Hematopoietic multipotent progenitor cell treated with erythropoietin and hydrocortisone succinate and interleukin-3 and kit ligand, for 8 days (in vitro differentiated cells): Measurements from ENCODE around the gene NELL2.
"Not testable (repeated sequence)": the region's sequence is repeated elsewhere in the genome, so short reads cannot be mapped to it uniquely, and the experiment has no call there.

Experiments
- DNase-seq: peaks from one replicate; pipeline ENCODE4 v3.0.0-alpha.2; 2015

The NELL2 gene

GRCh38 chr12:44875954-44876543 lies at the start of gene NELL2:
TSS of gene NELL2 (minus strand) at chr12:44876315. CDS start at chr12:44875869, 446 bp downstream.
- DNase-seq, result peak; percentile 3

DNA sequence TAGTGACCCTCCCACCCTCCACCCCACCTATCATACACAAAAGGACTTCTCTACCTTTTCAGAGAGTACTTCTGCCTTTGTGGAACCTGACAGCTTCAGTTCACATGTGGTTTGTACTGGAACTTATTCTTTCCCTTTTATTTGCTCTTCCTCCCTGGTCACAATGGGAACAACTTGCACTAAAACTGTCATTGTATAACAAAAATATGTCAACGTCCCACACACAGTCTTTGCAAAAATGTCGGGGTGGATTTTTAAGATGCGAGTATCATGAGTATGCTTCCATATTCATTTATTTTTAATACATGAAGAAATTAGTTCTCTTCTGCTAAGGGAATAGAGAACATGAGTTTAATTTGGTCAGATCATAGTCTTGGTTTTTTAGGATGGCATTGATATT lies 45.6 kb upstream of the NELL2 start:
- no peak for DNase-seq

DNA sequence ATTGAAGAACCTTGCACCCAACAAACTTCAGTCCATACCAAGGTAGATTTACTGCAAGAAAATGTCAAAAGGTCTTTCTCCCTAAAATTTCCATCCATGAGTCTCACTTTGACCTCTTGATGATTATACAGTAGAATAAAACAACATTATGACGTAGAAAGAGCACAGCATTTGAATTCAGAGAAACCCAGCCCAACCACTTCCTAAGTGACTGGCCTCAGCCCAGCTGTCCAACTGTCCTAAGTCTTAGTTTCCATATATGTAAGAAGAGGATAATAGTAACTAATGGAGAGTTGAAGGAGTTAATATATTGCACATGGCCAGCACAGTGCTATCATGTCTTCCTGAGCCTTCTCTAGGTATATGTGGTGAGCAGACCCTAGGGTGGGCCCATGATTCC lies 41.0 kb upstream of the NELL2 start:
- no peak for DNase-seq

- DNase-seq, result no peak
Measured at GRCh38 chr12:44915958-44916357, 39.8 kb upstream of the NELL2 start.

DNA sequence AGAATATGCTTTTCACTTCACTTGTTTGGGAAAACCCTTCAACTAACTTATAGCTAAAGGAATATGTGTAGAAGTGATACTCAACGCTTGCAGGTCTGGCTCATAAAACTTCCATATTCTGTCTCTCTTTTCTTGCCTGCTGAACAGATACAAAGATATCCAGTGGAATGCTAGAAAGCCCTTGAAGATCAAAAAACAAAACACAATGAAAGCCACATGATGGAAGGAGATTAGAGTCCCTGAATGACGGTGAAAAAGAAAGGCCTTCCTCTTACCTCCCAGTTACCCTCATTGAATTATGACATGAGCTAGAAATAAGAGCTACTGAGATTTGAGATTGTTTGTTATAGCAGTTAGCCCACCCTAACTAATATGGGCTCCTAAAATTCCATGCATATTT lies 28.2 kb upstream of the NELL2 start:
- DNase-seq, result no peak

GRCh38 chr12:44898108-44898507 lies 22.0 kb upstream of the NELL2 start:
- DNase-seq, result not testable (repeated sequence)

GRCh38 chr12:44889926-44890325 lies 13.8 kb upstream of the NELL2 start:
- DNase-seq, result no peak

DNA sequence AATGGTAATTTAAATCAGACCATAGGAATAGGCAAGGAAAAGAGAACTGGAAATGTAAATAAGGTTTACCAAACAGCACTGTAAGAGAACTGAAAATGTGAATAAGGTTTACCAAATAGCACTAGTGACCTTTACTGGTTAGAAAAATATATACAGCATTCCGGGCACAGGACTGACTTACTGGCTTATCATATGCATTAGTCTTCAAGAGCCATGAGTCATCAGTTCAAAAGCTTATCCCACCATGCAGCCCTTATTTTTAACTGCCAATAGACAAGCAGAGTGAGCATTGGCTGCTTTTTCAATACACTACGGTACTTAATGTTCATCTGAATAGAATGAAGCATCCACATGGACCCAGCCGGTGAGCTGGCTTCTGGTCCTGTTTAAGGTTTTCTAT lies 13.0 kb upstream of the NELL2 start:
- DNase-seq, result peak; percentile 51

- DNase-seq, result no peak
Measured at GRCh38 chr12:44885902-44886301, 9.8 kb upstream of the NELL2 start.

- no peak for DNase-seq
Measured at GRCh38 chr12:44881197-44881596, 5.1 kb upstream of the NELL2 start.

- no peak for DNase-seq
Measured at GRCh38 chr12:44876544-44877410, 662 bp upstream of the NELL2 start.

DNA sequence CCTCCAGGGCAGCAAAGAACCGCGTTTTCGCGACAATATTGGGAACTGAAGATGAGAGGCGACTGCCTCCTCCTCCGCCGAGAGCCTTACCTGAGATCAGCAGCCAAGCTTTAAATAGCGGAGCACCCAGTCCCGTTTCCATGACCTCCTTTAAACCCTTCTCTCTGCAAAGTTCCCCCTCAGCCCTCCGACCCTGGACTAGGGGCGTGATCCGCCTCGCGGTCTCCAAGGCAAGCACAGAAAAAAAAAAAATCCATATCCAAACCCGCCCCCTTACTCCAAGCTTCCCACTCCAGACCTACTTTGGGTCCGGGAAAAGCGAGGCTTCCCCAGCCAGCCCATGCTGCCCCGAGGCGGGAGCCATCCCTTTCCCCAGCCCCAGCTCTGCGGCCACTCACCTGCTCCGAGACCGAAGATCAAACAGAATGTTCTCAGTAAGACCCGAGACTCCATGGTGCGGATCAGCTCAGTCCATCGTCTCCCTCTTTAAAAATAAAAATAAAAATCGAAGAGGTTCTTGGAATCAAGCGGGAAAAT lies 630 bp downstream of the NELL2 start:
- no peak for DNase-seq

- DNase-seq, result no peak
Measured at GRCh38 chr12:44874981-44875416, 1.1 kb downstream of the NELL2 start.

GRCh38 chr12:44873898-44874297 lies 2.2 kb downstream of the NELL2 start:
- no peak for DNase-seq

DNA sequence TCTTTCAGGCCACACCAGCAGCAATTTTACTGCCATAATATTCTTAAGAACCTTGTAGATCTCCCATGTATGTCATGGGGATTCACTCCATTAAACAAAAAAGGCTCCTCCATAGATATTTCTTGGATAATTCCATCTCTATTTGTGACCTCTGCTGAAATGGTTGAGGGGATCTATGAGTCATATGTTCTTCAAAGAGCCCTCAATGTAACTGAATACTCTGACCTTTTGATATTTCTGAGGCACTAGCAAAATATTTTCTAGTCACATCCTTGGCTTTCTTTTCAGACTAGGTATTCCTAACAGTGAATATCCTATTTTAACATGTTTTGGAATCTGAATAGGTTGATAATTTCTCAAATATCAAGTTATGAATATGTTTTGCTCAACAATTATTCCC lies 6.6 kb downstream of the NELL2 start:
- DNase-seq, result no peak

GRCh38 chr12:44863867-44864266 lies 12.2 kb downstream of the NELL2 start:
- DNase-seq, result no peak

- DNase-seq, result no peak
Measured at GRCh38 chr12:44859998-44860689, 16.0 kb downstream of the NELL2 start.

DNA sequence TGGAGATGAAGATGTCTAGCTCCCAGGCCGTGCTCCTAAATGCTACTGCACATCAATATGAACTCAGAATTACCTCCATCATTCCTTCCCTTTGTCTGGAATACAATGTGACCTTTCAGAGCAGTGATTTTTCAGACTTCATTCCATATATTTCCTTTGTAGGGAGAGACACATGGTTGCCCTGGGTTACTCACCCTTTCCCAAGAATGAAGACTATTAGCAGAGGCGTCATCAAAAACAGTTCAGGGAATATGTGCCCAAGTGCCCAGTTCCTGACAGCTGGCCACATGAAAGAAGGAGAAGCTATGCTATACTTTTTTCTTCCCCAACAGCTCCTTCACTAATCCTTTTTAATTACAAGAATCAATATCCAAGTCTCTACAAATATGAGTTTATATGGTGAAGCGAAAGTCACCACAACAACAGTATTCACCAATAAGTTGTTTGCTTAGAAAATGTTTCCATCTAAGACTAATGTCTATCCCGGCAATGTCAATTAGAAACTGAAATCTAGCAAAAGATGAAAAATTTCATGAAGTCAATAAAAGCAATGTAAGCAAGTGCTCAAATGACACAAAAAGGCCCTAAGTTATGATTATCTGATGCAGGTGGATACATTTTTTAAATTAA lies 17.8 kb downstream of the NELL2 start:
- no peak for DNase-seq

GRCh38 chr12:44852483-44852882 lies 23.6 kb downstream of the NELL2 start:
- DNase-seq, result no peak

DNA sequence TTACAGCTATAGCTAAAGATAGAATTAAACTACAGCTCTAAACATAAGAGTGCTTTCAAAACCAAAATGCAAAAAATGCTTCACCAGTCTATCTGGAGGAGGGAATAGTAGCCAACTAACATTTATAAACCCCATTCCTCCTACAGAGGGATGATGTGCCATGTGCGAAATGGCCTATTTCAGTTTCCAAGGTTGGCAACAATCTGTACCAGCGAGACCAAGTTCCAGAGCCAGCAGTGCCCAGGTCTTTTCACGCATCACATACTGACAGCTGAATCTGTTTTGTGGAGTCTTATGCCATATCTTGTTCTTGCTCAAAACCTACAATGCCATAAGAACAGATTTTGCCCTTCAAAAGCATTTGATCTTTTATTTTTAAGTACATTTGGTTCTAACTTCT lies 24.5 kb downstream of the NELL2 start:
- DNase-seq, result no peak

- no peak for DNase-seq
Measured at GRCh38 chr12:44848703-44849085, 27.4 kb downstream of the NELL2 start.

GRCh38 chr12:44847888-44848702 lies 28.0 kb downstream of the NELL2 start:
- no peak for DNase-seq
